ENCODE results near the gene PHF11. TPM values are rescaled to one million over a fixed set of nuclear protein-coding genes. Genes with fewer than 3 reads are reported as not detected.
"Not testable (repeated sequence)": the region's sequence is repeated elsewhere in the genome, so short reads cannot be mapped to it uniquely, and the experiment has no call there.

Gene PHF11
- 9.2 and 9.4 TPM in 2 replicates for total RNA-seq (2014; rRNA removed; shearing (Covaris generic))
- 19.8 and 34.5 TPM in 2 replicates for polyA plus RNA-seq (2014; cell fraction: nucleus; rRNA removed)

DNA sequence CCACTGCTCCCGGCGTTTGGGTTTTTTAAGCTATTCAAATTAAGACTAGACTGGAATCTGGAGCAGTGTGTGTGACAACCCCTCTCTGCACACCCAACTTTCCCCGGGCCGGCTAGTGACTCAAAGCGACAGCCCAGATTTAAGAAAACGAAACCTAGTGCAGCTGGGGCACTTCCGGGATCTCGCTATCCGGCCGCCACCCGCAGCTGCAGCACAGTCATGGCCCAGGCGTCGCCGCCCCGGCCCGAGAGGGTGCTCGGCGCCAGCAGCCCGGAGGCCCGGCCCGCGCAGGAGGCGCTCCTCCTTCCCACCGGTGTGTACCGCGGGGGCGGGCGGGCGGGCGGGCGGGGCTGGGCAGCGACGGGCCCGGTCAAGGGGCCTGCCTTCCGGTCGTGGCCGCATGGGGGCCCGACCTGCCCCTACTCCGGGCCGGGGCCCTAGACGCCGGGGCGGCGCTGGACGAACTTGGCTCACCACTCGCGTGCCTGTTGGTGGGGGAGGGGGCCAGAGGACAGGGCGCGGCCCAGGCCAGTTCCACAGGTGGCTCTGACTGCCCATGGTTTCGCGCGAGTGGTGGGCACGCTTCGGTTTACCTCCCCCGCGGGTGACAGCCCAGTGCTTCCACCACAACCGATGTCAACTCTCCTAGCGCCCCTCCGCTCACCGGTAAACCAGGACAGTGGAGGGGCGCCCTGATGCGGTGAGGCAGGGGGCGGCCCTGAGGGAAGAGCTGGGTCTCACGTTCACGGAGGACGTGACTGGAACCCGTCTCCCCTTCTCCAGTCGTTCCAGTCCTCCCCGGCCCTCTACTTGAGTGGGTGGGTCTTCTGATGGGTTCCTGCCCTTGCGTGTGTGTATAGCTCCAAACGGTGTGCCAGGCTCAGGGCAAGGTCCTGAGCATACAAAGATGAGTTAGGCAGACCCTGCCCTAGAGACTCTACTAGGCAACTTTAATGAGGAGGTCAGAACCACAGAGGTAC is at the start of gene PHF11:
Gene PHF11 (plus strand): TSS at position 171 of the 980 bp plus-strand sequence. CDS start 49 bp downstream, at position 220.
- peak; percentile 41 for DNase-seq (ENCODE audit: extremely low read depth, low read depth)

DNA sequence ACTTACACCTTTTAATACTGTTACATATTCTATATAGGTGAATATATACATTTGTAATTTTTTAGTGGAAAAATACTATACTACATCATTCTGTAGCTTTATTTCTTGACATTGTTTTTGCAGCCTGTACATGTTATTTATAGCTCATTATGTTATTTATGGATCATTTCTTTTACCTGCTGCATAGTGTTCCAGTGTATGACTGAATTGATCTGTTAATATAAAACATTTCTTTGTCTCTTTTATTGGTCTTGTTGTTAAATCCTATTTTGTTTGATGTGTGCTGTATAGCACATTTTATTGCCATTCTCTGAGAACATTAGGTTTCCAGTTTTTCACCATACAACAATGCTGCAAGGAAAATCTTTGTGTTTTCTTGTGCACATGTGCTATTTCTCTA is 49.3 kb upstream of the PHF11 start:
- DNase-seq (ENCODE audit: extremely low read depth, low read depth), result no peak

DNA sequence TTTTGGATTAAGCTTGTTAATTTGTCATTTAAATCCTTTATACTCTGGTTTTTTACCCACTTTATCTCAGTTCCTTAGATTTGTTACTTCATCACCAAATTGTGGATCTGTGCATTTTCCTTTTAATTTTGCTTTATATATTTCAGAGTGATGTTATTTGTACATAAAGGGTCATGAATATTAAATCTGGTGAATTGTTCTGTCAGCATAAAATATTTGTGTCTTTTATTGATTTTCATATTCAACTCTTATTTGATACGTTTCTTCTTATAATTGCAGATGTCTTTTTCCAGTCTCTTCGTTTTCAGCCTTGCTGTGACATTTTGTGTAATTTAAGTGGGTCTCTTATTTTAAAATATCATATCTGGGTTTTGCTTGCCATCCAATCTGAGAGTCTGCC is 47.0 kb upstream of the PHF11 start:
- no peak for DNase-seq (ENCODE audit: extremely low read depth, low read depth)

GRCh38 chr13:49450105-49450819 is 45.5 kb upstream of the PHF11 start:
- no peak for DNase-seq (ENCODE audit: extremely low read depth, low read depth)

- DNase-seq (ENCODE audit: extremely low read depth, low read depth), result no peak
Measured at GRCh38 chr13:49452725-49453457, 42.9 kb upstream of the PHF11 start.

DNA sequence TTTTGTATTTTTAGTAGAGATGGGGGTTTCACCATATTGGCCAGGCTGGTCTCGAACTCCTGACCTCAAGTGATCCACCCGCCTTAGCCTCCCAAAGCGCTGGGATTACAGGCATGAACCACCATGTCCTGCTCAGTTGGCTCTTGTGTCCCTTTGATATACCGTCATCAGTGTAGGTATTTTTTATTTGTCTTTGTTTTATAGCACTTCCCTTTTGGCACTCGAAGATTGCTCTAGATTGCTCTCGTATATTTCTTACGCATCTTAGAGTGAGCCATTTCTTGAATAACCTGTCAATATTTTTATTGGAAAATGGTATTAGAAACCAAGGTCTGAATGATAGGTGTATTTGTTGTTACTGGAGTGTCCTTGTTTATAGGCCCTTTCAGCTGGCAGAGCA is 42.3 kb upstream of the PHF11 start:
- no peak for DNase-seq (ENCODE audit: extremely low read depth, low read depth)

DNA sequence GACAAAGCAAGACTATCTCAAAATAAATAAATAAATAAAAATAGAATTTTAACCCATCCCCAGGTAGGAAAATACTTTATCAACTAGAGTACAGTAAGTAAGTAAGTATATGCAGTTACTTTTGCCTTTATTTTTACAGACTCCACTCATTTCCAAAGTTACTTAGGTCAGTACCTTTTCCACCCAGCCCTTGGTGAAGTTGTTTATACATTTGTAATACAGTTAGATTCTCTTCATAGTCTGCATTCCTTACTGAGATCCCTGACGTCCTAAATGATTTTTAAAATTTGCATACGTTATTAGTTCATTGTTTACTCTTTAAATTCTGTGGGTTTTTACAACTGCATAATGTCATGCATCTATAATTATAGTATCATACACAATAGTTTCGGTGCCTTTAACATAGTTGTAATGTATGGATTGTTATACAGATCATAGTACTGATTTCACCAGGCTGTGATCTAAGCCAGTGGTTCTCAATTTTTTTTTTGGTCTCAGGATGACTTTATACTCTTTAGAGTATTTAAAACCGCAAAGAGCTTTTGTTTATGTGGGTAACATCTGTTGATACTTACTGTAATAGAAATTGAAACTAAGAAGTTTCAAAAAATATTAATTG is 41.3 kb upstream of the PHF11 start:
- no peak for DNase-seq (ENCODE audit: extremely low read depth, low read depth)

GRCh38 chr13:49455007-49455398 is 40.8 kb upstream of the PHF11 start:
- no peak for DNase-seq (ENCODE audit: extremely low read depth, low read depth)

GRCh38 chr13:49456156-49456555 is 39.6 kb upstream of the PHF11 start:
- DNase-seq (ENCODE audit: extremely low read depth, low read depth), result no peak

GRCh38 chr13:49457221-49457620 is 38.5 kb upstream of the PHF11 start:
- no peak for DNase-seq (ENCODE audit: extremely low read depth, low read depth)

DNA sequence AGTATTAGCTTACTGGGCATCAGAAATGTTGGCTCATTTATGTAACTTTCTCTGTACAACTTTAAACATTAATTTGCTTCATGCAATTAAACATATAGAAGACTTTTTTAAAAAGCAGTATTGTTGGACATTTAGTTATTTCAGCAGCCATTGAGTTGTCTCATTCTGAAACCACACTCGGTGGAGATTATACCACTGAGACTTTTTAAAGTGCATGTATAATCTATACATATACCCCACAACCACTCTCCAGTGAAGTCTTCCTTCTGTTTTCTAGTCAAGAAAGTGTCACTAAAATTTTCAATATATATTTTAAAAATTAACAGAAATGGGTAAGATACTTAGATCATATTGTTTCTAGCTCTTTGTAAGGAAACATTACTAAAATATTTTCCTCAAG is 36.2 kb upstream of the PHF11 start:
- no peak for DNase-seq (ENCODE audit: extremely low read depth, low read depth)

GRCh38 chr13:49464085-49464484 is 31.7 kb upstream of the PHF11 start:
- DNase-seq (ENCODE audit: extremely low read depth, low read depth), result no peak

- no peak for DNase-seq (ENCODE audit: extremely low read depth, low read depth)
Measured at GRCh38 chr13:49464621-49465325, 31.0 kb upstream of the PHF11 start.

- DNase-seq (ENCODE audit: extremely low read depth, low read depth), result no peak
Measured at GRCh38 chr13:49466292-49466838, 29.4 kb upstream of the PHF11 start.

GRCh38 chr13:49472186-49472585 is 23.6 kb upstream of the PHF11 start:
- DNase-seq (ENCODE audit: extremely low read depth, low read depth), result no peak

DNA sequence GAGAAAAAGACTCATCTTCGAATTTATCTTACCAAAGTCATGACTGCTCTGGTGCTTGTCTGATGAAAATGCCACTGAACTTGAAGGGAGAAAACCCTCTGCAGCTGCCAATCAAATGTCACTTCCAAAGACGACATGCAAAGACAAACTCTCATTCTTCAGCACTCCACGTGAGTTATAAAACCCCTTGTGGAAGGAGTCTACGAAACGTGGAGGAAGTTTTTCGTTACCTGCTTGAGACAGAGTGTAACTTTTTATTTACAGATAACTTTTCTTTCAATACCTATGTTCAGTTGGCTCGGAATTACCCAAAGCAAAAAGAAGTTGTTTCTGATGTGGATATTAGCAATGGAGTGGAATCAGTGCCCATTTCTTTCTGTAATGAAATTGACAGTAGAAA is 19.2 kb upstream of the PHF11 start:
- DNase-seq (ENCODE audit: extremely low read depth, low read depth), result no peak

DNA sequence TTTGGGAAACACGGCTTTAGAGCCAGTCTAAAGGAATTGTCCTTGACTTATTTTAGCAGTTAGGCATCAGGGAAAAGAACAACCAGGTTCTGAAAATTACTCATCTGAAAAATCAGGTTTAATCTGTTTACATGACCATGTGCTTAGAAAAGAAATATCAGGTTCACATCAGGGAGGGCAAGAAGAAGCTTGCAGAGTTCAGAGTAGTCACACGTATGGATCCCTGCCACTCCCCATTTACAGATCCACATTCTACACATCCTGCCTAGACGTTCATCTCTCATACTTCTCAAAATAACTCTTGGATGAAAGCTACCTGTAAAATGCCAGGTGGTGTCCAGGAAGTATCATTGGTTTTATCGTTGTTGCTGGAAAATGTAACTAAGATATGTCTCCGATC is 14.0 kb upstream of the PHF11 start:
- DNase-seq (ENCODE audit: extremely low read depth, low read depth), result no peak

DNA sequence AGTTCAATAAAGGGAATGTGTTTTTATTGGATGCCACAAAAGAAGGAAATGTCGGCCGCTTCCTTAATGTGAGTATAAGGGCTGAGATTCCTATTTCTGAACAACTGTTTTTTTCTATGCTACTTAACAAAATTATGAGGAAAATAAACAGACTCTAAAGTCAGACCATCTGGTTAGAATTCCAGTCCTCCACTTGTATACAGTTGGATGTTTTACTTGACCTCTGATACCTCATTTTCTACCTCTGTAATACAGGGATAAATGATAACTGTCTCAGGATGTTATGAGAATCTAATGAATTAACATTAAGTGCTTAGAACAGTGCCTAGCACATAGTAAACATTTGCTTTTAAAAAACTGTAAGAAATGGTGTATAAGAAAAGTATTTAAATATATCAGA is 7.2 kb upstream of the PHF11 start:
- DNase-seq (ENCODE audit: extremely low read depth, low read depth), result no peak

DNA sequence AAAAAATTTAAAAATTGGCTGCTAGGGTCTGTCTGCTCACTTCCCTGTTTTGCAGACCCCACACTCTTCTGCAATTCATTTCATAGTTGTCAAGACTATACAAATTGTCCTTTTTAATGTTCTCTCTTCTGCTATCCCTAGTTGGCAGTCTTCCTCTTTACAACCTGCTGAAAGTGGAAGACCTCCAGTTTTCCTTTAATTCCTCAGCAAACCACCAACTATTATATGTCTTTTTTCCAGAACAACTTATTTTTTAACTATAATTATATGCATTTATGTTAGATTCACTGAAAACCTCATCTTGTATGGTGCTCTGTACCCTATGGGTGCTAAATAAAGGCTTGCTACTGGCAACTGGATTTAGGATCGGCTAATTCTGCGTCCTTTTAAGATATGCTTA is 1.1 kb upstream of the PHF11 start:
- DNase-seq (ENCODE audit: extremely low read depth, low read depth), result no peak

- not testable (repeated sequence) for DNase-seq (ENCODE audit: extremely low read depth, low read depth)
Measured at GRCh38 chr13:49496837-49497236, 1.1 kb downstream of the PHF11 start.

All from NCI-H460 (cell line).